Measurements from ENCODE around the gene SNTB2.

SNTB2 gene

DNA sequence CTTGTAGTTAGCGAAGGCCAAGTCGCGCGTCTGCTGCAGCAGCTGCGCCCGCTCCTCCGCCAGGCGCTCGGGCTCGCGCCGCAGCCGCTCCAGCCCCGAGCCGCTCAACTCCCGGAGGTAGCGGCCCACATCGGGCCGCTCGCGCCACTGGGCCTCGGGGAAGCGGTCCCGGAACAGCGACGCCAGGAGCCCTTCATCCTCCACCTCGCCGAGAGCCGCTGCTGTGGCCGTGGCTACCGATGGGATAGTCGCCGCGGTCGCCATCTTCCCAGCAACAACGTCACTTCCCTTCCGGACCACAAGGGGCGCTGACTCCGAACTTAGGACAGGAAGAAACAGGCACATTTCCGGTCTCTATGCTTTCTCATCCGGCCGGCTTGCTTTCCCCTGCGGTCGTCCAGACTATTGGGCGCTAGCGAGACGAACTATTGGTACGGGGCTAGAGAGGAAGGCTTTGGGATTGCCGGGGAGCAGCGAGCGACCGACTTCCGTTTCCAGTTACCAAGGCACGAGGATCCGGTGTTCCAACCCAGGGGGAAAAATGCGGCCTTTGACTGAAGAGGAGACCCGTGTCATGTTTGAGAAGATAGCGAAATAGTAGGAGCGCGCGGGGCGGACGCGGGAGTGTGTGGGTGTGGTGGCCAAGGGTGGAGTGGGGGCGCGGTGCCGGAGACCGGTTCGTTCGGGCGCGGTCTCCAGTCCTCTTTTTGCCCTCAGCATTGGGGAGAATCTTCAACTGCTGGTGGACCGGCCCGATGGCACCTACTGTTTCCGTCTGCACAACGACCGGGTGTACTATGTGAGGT is 152.5 kb downstream of the SNTB2 start, which contains the start of the genes COG8 and NIP7:
Gene COG8 (minus strand): TSS at position 276 of the 806 bp plus-strand sequence. CDS start 12 bp downstream, at position 264.
Gene NIP7 (plus strand): TSS at position 484 of the 806 bp plus-strand sequence. CDS start 58 bp downstream, at position 542.
- peak; percentile 89 for FAIRE-seq
- TF ChIP-seq POLR2A (IDR thresholded peaks at IDR 0.05; ENCODE audit: low read depth, low read length) (peak; percentile 93), POLR2AphosphoS5 (IDR thresholded peaks at IDR 0.05; ENCODE audit: low read depth, low read length) (peak; percentile 82), TAF1 (IDR thresholded peaks at IDR 0.05; ENCODE audit: borderline replicate concordance, low read depth, low read length) (peak; percentile 90)
- DNase-seq (ENCODE audit: insufficient read length) = peak; percentile 87

- FAIRE-seq (peak; percentile 63), DNase-seq (ENCODE audit: insufficient read length) (no peak)
- TF ChIP-seq TAF1 (IDR thresholded peaks at IDR 0.05; ENCODE audit: borderline replicate concordance, low read depth, low read length) (no peak), POLR2A (IDR thresholded peaks at IDR 0.05; ENCODE audit: low read depth, low read length) (no peak), POLR2AphosphoS5 (IDR thresholded peaks at IDR 0.05; ENCODE audit: low read depth, low read length) (no peak)
These were observed 153.2 kb downstream of the SNTB2 start for GRCh38 chr16:69340095-69340644.

GRCh38 chr16:69344171-69344570 is 157.2 kb downstream of the SNTB2 start:
- no peak for FAIRE-seq
- DNase-seq (ENCODE audit: insufficient read length) = no peak
- TF ChIP-seq POLR2AphosphoS5 (IDR thresholded peaks at IDR 0.05; ENCODE audit: low read depth, low read length) = no peak
- no peak for TF ChIP-seq TAF1 (IDR thresholded peaks at IDR 0.05; ENCODE audit: borderline replicate concordance, low read depth, low read length)
- TF ChIP-seq POLR2A (IDR thresholded peaks at IDR 0.05; ENCODE audit: low read depth, low read length) = no peak

GRCh38 chr16:69345923-69346322 is 159.0 kb downstream of the SNTB2 start:
- FAIRE-seq = no peak
- no peak for DNase-seq (ENCODE audit: insufficient read length)
- TF ChIP-seq TAF1 (IDR thresholded peaks at IDR 0.05; ENCODE audit: borderline replicate concordance, low read depth, low read length) (no peak), POLR2AphosphoS5 (IDR thresholded peaks at IDR 0.05; ENCODE audit: low read depth, low read length) (no peak), POLR2A (IDR thresholded peaks at IDR 0.05; ENCODE audit: low read depth, low read length) (no peak)

DNA sequence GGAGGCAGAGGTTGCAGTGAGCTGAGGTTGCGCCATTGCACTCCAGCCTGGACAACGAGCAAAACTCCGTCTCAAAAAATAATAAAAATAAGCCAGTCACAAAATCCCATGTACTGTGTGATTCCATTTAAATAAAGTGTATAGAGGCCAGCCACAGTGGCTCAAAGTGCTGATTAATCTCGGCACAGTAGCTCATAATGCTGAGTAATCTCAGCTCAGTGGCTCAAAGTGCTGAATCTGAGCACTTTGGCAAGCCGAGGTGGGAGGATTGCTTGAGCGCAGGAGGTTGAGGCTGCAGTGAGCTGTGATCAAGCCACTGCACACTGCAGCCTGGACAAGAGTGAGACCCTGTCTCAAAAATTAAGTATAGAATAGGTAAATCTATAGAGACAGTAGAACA is 159.7 kb downstream of the SNTB2 start:
- DNase-seq (ENCODE audit: insufficient read length) (no peak), FAIRE-seq (no peak)
- TF ChIP-seq POLR2A (IDR thresholded peaks at IDR 0.05; ENCODE audit: low read depth, low read length) = no peak
- TF ChIP-seq POLR2AphosphoS5 (IDR thresholded peaks at IDR 0.05; ENCODE audit: low read depth, low read length) = no peak
- TF ChIP-seq TAF1 (IDR thresholded peaks at IDR 0.05; ENCODE audit: borderline replicate concordance, low read depth, low read length) = no peak

DNA sequence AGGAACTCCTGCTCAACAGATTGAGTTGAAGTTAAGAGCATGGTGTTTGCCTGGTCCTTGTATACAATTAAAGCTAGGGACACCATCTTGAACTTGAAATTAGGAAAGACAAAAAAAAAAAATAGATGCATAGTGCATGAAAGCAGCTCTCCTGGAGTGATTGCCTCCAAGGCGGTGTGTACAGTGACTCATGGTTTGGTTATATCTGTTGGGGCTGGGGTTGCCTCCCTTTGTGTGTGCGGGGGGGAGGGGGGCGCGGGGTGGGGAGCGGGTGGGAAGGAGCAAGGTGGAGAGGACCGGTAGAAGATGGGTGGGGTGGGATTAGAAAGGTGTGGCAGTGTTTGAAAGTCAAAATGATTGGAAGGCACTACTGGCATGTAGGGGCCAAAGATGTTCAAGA is 161.3 kb downstream of the SNTB2 start:
- no peak for DNase-seq (ENCODE audit: insufficient read length)
- FAIRE-seq = no peak
- TF ChIP-seq POLR2A (IDR thresholded peaks at IDR 0.05; ENCODE audit: low read depth, low read length) = no peak

DNA sequence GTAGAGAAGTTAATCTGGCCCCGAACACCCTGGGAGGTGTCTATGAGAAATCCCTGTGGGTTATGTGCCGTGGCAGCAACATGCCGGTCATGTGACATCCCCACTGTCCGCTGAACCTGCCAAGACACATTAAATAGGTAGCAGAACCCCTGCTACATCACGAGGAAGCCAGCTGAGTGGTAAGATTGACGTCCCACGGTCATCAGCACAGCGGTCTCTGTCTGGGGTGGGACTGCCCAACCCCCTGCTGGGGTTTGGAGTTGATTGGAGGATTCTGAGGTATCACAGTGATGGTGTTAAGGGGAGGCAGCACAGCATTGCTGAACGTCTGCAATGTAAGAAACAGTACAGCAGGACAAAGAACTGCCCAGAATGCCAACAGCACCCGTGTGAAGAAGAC is 162.6 kb downstream of the SNTB2 start:
- TF ChIP-seq POLR2AphosphoS5 (IDR thresholded peaks at IDR 0.05; ENCODE audit: low read depth, low read length) (no peak), POLR2A (IDR thresholded peaks at IDR 0.05; ENCODE audit: low read depth, low read length) (no peak), TAF1 (IDR thresholded peaks at IDR 0.05; ENCODE audit: borderline replicate concordance, low read depth, low read length) (no peak)
- FAIRE-seq = no peak
- DNase-seq (ENCODE audit: insufficient read length) = no peak

GRCh38 chr16:69350536-69351133 is 163.7 kb downstream of the SNTB2 start:
- TF ChIP-seq TAF1 (IDR thresholded peaks at IDR 0.05; ENCODE audit: borderline replicate concordance, low read depth, low read length) = no peak
- no peak for TF ChIP-seq POLR2A (IDR thresholded peaks at IDR 0.05; ENCODE audit: low read depth, low read length)
- no peak for TF ChIP-seq POLR2AphosphoS5 (IDR thresholded peaks at IDR 0.05; ENCODE audit: low read depth, low read length)
- DNase-seq (ENCODE audit: insufficient read length) (no peak), FAIRE-seq (no peak)

DNA sequence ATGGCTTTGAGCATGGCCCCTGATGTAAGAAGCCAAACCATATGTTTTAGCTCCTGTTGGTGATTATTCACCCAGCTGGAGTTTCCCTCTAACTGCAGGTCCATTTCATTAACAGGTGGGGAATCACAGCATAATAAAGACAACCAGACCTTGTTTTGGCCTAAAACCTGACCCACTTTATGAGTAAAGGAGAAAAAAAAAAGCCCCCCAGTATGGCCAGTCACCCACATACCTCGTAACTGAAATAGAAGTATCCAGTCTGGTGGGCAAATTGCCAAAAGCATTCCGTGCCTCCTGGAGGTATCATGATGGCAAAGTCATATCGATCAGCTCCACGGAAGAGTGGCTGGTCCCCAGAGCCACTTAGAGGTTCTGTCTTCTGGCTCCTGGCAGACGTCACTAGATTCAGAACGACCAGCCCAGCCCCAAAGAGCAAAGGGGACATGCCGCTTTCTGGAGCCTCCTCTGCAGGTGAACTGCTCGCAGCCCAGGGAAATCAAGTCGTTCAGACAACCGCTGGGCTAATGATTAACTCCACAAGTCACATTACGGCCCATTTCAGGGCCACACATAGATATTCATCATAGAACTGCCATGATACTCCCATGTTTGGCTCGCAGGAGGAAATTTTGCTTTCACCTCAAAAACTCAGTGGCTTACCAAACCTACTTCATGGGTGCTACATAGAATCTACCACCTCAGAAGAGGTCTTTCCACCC is 164.5 kb downstream of the SNTB2 start, which contains the start of gene TMED6:
Gene TMED6 (minus strand): TSS at position 478 of the 719 bp plus-strand sequence. CDS start 33 bp downstream, at position 445.
- DNase-seq (ENCODE audit: insufficient read length) = no peak
- no peak for FAIRE-seq
- TF ChIP-seq TAF1 (IDR thresholded peaks at IDR 0.05; ENCODE audit: borderline replicate concordance, low read depth, low read length) (no peak), POLR2A (IDR thresholded peaks at IDR 0.05; ENCODE audit: low read depth, low read length) (no peak), POLR2AphosphoS5 (IDR thresholded peaks at IDR 0.05; ENCODE audit: low read depth, low read length) (no peak)

All from GM12892 (cell line).